Fibroblast of the aortic adventitia (primary cell): ENCODE results near the gene PIK3IP1. TPM values are rescaled to one million over a fixed set of nuclear protein-coding genes. Genes with fewer than 3 reads are reported as not detected.

ENCODE experiments used
- DNase-seq: peaks from one replicate; pipeline ENCODE4 v3.0.0-alpha.2; 2010; ENCODE audit warnings: low read depth
- H3K4me3 ChIP-seq: 2 replicates; pipeline ENCODE4 v1.5.1; 2011; ENCODE audit warnings: low read depth, mild to moderate bottlenecking, control low read depth, low read length, moderate library complexity
- total RNA-seq: library from RNA; depleted of rRNA; stranded (reverse); fragments of >200 nt; gene quantifications from 2 replicates; pipeline ENCODE4 v1.2.3, GENCODE V29; 2012; ENCODE audit warnings: low replicate concordance
- TF ChIP-seq, protein P1 (sequence below): IDR thresholded peaks from 2 replicates; pipeline ENCODE4 v1.5.1; 2011; ENCODE audit warnings: mild to moderate bottlenecking, low read length, control low read depth, inconsistent platforms; ENCODE audit not compliant: insufficient read depth

The PIK3IP1 gene
- total RNA-seq, 1 donor, result 13.2 TPM

DNA sequence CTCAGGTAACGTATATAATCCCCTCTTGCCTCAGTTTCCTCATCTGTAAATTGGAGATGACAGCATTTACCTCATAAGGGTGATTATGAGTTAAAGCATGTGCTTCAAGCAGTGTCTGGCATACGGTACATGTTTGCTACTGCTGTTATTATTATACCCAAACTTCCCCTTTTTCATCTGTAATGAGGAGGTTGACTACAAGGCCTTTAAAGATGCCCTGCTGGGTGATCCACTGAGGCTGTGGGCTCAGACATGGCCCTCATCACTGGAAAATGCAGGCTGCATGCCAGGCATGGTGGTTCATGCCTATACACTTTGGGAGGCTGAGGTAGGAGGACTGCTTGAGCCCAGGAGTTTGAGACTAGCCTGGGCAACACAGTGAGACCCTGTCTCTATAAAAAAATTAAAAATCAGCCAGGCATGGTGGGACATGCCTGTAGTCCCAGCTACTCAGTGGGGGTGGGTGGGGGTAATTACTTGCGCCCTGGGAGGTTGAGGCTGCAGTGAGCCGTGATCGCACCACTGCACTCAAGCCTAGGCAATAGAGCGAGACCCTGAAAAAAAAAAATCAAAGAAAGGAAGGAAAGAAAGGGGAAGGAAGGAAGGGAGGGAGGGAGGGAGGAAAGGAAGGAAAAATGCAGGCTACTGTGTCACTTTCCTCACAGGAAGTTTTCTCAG is 4.3 kb downstream of the PIK3IP1 start:
- no peak for DNase-seq
- no peak overlapping the region for H3K4me3 ChIP-seq
- TF ChIP-seq, protein P1, sequence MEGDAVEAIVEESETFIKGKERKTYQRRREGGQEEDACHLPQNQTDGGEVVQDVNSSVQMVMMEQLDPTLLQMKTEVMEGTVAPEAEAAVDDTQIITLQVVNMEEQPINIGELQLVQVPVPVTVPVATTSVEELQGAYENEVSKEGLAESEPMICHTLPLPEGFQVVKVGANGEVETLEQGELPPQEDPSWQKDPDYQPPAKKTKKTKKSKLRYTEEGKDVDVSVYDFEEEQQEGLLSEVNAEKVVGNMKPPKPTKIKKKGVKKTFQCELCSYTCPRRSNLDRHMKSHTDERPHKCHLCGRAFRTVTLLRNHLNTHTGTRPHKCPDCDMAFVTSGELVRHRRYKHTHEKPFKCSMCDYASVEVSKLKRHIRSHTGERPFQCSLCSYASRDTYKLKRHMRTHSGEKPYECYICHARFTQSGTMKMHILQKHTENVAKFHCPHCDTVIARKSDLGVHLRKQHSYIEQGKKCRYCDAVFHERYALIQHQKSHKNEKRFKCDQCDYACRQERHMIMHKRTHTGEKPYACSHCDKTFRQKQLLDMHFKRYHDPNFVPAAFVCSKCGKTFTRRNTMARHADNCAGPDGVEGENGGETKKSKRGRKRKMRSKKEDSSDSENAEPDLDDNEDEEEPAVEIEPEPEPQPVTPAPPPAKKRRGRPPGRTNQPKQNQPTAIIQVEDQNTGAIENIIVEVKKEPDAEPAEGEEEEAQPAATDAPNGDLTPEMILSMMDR, result no peak

DNA sequence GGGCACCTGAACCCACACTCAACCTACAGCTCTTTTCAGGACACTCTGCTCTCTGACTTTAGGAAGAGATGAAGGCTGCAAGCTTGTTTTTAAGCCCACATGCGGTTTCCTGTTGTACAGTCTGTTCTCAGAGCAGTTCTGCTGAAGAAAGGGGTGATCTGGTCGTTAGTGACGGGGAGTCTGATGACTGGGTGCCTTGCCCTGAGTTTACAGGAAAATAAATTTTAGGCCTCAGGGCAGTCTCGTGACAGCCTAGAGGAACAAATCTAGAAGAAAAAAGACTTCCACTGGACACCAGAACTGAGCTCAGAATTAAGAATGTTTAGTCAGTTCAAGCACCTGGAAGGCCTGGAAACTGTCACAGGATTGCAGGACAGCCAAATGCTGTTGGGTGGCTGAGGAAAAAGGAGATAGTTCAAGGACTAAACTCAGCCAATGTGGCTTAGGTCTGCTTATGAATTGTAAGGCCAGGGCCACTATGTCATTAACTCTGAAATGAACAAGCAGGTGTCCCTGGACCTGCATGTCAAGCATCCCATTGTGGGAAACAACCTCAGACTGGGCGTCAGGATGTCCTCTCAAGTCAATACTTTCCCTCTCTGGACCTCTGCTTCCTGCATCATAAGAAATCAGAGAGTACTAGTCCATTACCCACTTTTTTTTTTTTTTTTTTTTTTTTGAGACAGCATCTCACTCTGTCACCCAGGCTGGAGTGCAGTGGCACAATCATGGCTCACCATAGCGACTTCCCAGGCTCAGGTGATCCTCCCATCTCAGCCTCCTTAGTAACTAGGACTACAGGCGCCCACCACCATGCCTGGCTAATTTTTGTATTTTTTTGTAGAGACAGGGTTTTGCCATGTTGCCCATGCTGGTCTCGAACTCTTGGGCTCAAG is 5.7 kb downstream of the PIK3IP1 start:
- DNase-seq, result no peak
- H3K4me3 ChIP-seq, result no peak overlapping the region
- TF ChIP-seq, protein P1, result no peak

DNA sequence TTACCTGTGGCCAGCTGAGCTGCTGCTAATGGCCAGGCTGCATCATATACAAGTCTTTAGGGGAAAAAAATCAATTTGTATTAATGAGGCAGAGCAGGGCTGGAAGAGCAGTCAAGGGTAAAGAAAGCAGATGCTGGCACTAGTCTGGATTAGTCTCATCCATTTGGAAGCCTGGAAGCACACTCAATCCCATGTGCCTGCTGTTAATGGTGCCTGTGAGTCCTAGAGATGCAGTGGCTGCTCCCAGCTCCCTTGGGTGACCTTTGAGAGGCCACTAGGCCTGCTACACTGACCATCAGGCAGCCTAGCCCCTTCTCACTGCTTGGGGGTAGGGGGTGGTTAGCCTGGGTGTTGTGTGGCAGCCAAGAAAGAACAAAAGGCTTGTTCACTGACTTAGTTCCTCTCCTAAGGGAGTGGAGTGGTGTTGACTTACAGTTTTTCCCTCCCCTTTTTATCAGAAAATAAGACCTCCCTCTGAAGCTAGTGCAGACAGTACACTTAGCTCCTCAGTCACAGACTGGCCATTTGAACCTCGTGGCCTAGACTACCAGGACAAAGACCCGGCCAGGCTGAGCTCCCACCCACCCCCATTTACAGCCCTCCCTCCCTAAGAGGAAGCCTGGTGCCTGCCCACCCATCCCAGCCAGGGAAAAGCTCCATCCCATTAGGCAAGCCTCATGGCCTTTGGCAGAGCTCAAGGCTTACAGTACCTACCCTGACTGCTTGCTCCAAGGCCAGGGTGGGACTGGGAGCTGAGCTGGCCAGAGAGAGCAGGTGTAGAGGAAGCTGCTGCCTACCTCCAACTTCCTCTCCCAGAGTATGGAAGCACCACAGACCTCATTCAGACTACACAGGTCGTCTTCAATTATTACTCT is 7.8 kb downstream of the PIK3IP1 start:
- no peak for DNase-seq
- H3K4me3 ChIP-seq, result no peak overlapping the region
- TF ChIP-seq, protein P1, result no peak

DNA sequence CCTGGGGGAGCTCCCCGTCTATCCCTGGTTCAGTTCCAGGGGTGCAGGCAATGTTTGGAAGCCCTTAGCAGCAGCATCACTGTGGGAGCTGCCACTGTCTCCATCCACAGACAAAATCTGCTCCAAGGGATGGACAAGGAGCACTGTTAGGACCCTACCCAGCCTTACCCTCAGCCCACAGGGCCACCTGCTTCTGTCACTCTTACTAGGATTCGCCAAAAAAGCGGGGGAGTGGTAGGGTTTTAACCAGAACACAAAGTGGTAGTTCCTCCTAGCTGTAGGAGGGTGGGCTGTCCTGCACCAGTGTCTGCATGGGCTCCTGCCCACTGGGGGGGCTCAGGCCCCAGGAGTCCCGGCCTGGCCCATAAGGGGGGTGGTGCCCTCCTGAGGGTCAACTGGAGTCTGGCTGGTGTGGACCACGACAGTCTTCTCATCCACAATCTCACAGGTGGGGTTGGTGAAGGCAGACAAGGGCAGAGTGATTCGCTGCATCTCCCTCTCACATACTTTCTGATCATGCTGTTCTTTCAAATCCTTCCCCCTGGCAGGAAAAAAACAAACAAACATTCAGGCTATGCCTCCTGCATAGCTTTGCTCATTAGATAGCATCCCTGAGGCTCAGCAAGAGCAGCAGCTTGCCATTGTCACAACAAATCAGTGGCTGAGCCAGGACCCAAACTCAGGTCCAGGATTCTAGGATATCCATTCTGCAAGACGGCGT is 9.4 kb downstream of the PIK3IP1 start:
- DNase-seq, result no peak
- TF ChIP-seq, protein P1, result no peak
- no peak overlapping the region for H3K4me3 ChIP-seq

DNA sequence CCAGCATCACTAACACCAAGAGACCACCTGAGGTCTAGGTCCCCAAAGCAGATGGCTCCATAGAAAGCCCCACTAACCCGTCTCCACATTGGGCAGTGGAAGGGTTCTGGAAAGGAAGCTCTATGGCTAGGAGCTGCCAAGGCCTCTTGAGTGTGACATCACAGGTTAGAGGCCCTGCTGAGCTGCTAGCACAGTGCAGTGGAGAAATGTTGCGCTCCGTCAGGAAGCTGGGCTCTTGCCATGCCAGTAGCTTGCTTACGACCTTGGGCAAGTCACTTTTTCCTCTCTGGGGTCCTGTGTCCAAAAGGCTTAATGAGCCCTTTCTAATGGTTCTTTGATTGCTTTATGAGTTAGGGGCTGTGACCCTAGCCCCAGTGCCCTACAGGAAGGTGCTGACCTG is 10.6 kb downstream of the PIK3IP1 start:
- no peak for DNase-seq
- no peak overlapping the region for H3K4me3 ChIP-seq
- TF ChIP-seq, protein P1, result no peak
